A549 (cell line): Measurements from ENCODE around the gene TMPRSS9.

Source experiments
- FOXS1 ChIP-seq: fragments of 250-450 bp; sonication (Bioruptor Pico); IDR thresholded peaks from 2 replicates; pipeline ENCODE4 v1.5.0; 2020; ENCODE audit warnings: mild to moderate bottlenecking, moderate library complexity
- JUN ChIP-seq, 2 experiments: fragments of >200 bp; sonication (Bioruptor Twin); formaldehyde crosslinking; IDR thresholded peaks; 2 replicates in 1 of 2; 3 replicates in 1 of 2; pipeline ENCODE4 v1.6.1; 2016 to 2017
- JUNB ChIP-seq: fragments of >200 bp; sonication (Bioruptor Twin); formaldehyde crosslinking; IDR thresholded peaks from 2 replicates; pipeline ENCODE4 v1.6.1; 2016
- KDM5A ChIP-seq: fragments of 200-600 bp; sonication (generic); IDR thresholded peaks from 2 replicates; pipeline ENCODE4 v1.6.1; 2016; ENCODE audit warnings: antibody characterized with exemption, mild to moderate bottlenecking
- POLR2A ChIP-seq: IDR thresholded peaks from 2 replicates; pipeline ENCODE4 v1.6.1; 2012; ENCODE audit warnings: mild to moderate bottlenecking, low read length
- ZSCAN20 ChIP-seq: fragments of 250-450 bp; sonication (Bioruptor Pico); IDR thresholded peaks from 2 replicates; pipeline ENCODE4 v1.8.0; 2022; ENCODE audit warnings: mild to moderate bottlenecking, moderate library complexity

DNA sequence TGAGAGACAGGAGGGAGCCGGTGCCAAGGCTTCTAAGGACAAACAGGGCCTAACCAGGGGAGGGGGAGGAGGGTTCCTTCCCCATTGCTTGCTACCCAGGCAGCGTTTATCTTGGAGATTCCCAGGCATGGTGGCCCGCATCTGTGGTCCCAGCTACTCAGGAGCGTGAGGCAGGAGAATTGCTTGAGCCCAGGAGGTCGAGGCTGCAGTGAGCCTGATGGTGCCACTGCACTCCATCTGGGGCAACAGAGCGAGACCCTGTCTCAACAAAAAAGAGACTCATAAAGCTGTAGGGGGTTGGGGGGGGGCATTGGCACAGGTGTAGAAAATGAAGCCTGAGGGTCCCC, 55.9 kb downstream of the TMPRSS9 start:
- TF ChIP-seq JUNB = no peak
- TF ChIP-seq JUN (IDR thresholded peaks at IDR 0.05) = no peak
- no peak for TF ChIP-seq POLR2A
- no peak for TF ChIP-seq KDM5A
- TF ChIP-seq FOXS1 (CRISPR knock-in tag) = no peak
- TF ChIP-seq ZSCAN20 (CRISPR knock-in tag) = no peak
